ENCODE data around the gene PLA2G4C.

PLA2G4C gene

DNA sequence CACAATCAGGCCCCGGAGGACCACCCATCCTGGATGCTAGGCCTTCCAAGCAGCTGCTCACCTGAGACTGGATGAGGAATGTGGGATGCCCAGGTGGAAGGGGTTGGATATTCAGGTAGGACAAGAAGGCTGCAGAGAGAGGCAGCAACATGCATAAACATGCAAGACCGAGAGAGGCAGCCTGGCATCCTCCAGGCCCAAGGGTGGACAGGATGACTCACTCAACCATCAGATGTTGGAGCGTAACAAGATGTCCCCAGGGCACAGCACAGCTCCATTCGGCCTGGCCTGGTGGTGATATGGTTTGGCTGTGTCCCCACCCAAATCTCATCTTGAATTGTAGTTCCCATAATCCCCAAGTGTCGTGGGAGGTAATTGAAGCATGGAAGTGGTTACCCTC, 56.8 kb downstream of the PLA2G4C start:
- no peak for DNase-seq (ENCODE audit: low read depth)

GRCh38 chr19:48053076-48053475, 57.5 kb downstream of the PLA2G4C start:
- DNase-seq (ENCODE audit: low read depth) = no peak

GRCh38 chr19:48051335-48052033, 59.1 kb downstream of the PLA2G4C start:
- DNase-seq (ENCODE audit: low read depth) = no peak

DNA sequence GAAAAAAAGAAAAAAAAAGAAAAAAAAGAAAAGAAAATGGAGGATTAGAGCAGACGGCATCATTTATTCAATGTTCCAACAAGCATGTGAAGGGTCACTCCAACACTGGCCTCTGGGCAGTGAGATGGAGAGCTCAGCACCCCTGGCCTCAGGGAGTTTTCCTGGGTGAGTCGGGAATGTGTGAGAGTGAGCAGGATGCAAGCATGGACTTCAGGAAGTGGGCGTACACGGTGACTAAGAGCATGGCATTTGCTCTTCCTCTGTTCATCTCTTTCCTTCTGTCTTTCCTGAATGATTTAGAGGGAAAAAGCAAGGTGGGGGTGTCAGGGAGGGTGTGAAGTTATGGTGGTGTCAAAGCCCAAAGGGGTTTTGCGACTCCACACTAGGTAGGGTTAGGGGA, 66.1 kb downstream of the PLA2G4C start:
- DNase-seq (ENCODE audit: low read depth) = no peak

- DNase-seq (ENCODE audit: low read depth) = no peak
Measured at GRCh38 chr19:48043675-48044258, 66.8 kb downstream of the PLA2G4C start, which contains the start of gene CABP5. Gene CABP5 (minus strand): TSS chr19:48044079. CDS start chr19:48043922, 157 bp downstream.

DNA sequence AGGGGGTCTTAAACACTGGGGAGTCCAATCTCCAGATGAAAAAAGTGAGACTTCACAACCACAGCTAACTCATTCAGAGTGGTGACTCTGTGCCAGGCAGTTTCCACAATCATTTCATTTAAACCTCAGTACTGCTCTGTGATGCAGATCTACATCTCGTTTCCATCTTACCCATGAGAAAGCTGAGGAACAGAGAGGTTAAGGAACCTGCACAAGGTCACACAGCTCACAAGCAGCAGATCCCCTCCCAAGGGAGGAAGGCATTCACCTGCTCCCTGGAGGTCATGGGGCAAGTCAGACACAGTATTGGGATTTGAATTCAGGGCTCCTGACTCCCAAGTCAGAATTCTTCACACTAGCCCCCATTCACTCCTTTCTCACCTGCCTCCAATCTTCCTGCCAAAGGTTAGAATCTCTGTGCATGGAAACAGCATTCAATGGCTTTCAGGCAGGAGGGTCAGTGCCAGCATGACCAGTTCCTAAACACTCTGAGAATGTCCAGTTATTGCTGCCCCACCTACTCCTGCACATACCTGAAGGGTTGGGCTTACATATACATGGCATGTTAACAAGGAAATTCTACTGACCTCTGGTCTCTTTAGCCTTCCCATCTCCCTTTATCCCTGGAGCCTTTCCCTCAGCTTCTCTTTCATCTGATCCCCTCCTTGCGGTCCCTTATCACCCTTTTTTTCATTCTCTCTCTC, 68.6 kb downstream of the PLA2G4C start:
- DNase-seq (ENCODE audit: low read depth) = no peak

DNA sequence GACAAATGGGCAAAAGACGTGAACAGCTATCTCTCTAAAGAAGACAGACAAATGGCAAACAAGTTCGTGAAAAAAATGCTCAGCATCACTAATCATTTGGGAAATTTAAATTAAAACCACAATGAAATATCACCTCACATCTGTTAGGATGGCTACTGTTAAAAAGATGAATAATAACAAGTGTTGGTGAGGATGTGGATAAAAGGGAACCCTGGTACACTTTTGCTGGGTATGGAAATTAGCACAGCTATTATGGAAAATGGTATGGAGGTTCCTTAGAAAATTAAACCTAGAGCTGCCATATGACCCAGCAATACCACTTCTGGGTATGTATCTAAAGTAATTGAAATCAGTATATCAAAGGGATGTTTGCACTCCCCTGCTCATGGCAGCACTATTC, 73.9 kb downstream of the PLA2G4C start:
- DNase-seq (ENCODE audit: low read depth) = no peak

DNA sequence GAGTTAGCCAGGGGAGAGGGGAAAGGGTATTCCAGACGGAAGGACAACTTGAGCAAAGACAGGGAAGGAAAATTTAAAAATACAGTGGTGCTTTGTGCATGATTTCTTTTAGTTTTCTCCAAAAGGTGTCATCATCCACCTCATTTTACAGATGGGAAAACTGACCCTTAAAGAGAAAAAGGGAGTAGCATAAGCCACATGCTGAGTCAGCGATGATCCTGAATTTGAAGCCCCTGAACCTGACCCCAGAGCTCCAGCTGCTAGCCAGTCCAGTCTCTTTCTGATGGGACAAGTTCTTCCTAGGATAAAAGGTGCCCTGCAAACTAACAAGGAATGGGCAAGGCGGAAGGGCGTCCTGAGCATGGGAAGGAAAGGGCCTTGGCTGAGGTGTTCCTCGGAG, 77.0 kb downstream of the PLA2G4C start:
- no peak for DNase-seq (ENCODE audit: low read depth)

DNA sequence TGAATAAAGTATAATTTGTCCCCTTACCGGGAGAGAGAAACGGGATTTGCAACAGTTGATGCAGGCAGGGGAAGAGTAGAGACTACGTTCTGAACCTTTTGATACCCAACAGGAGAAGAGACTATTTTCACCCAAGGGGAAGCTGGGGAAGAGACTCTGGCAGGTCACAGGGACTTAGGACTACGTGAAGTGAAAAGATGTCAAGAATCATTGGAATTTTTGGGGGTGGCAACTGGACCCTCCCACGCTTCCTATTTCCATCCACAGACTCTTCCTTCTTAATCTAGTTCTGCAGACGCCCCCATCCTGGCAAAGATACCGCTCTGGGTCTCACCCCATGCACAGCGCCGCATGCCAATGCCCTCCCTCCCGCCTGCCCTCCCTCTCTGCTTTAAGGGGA, 80.5 kb downstream of the PLA2G4C start:
- DNase-seq (ENCODE audit: low read depth) = no peak

DNA sequence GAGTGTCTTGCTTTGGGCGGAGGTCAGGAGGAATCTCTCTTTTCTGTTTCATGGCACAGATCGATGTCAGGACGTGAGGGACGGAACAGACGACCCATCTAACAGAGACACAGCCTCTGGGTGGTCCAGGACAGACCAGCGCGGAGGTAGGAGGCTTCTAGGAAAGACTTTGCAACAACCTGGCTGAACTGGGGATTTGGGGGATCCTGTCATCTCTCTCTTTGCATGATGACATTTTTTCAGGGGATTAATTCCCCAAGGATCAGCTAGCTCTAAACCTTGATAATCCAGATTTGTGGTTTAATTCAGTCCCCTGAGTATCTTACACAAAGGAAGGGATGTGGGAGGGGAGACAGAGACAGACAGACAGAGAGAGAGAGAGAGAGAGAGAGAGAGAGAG, 81.2 kb downstream of the PLA2G4C start:
- no peak for DNase-seq (ENCODE audit: low read depth)

DNA sequence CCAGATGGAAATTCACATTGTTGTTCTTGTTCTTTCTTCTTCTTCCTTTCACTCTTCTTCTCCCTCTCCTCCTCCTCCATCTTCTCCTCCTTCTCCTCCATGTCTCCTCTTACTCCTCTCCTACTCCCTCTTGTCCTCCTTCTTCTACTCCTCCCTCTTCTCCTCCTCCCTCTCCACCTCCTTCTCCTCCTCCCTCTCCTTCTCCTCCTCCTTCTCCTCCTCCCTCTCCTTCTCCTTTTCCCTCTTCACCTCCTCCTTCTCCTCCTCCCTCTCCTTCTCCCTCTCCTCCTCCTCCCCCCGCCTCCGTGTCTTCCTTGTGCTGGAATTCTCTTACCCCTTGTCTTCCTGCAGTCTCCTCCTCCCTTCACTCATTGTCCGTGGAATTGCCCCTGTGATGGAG, 85.1 kb downstream of the PLA2G4C start:
- no peak for DNase-seq (ENCODE audit: low read depth)

DNA sequence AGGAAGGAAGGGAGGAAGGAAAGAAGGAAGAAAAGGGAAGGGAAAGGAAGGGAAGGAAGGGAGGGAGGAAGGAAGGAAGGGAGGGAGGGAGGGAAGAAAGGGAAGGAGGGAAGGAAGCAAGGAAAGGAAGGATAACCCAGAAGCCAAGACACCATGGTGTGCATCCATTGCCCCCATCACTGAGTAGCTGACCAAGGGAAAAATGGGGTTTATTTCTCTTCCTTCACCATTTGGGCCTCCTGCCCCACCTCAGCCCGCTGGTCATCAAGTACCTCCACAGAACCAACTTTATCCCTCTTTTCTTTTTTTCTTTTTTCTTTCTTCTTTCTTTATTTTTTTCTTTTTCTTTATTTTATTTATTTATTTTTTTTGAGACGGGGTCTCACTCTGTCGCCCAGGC, 87.1 kb downstream of the PLA2G4C start:
- DNase-seq (ENCODE audit: low read depth) = no peak

DNA sequence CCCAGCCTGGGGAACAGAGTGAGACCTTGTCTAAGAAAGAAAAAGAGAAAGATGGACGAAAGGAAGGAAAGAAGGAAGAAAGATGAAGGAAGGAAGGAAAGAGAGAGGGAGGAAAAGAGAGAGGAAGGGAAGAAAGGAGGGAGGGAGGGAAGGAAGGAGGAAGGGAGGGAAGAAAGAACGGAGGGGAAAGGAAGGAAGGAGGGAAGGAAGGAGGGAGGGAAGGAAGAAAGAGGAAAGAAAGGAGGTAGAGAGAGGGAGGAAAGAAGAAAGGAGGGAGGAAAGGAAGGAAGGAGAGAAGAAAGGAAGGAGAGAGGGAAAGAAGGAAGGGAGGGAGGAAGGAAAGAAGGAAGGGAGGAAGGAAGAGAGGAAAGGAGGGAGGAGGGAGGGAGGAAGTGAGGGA, 87.6 kb downstream of the PLA2G4C start:
- no peak for DNase-seq (ENCODE audit: low read depth)

- no peak for DNase-seq (ENCODE audit: low read depth)
Measured at GRCh38 chr19:48020686-48021085, 89.9 kb downstream of the PLA2G4C start.

DNA sequence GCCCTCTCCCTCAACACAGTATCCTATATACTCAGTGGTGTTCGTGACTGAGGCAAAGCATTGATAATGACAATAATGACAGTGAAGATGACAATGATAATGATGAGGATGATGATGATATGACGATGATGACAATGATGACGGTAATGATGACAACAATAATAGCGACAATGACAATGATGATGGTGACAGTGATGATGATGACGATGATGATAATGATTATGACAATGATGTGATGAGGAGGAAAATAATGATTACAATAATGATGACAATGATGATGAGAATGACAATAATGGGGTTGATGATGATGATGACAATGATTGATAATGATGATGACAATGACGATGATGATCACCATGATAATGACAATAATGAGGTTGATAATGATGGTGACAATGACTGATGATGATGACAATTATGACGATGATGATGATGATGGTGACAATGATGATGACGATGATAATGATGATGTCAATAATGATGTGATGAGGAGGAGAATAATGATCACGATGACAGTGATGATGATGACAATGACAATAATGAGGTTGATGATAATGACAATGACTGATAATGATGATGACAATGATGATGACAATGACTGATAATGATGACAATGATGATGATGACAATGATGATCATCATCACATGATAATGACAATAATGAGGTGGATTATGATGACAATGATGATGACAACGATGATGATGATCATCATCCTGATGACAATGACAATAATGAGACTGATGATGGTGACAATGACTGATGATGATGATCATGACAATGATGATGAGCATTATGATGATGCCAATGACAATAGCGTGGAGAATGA, 99.5 kb downstream of the PLA2G4C start:
- no peak for DNase-seq (ENCODE audit: low read depth)

GRCh38 chr19:48006762-48007161, 103.9 kb downstream of the PLA2G4C start:
- no peak for DNase-seq (ENCODE audit: low read depth)

GRCh38 chr19:48004236-48004635, 106.4 kb downstream of the PLA2G4C start:
- DNase-seq (ENCODE audit: low read depth) = no peak

DNA sequence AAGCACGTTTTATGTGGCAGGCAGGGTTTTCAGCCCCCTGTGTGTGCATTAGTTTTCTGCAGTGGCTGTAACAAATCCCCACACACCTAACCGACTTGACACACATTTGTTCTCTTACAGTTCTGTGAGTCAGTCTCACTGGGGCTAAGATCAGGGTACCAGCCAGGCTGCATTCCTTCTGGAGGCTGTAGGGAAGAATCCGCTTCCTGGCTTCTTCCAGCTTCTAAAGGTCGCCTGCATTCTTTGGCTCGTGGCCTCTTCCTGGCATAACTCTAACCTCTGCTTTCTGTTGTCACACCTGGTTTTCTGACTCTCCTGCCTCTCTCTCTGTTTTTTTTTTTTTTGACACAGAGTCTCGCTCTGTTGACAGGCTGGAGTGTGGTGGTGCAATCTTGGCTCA, 109.8 kb downstream of the PLA2G4C start:
- no peak for DNase-seq (ENCODE audit: low read depth)

DNA sequence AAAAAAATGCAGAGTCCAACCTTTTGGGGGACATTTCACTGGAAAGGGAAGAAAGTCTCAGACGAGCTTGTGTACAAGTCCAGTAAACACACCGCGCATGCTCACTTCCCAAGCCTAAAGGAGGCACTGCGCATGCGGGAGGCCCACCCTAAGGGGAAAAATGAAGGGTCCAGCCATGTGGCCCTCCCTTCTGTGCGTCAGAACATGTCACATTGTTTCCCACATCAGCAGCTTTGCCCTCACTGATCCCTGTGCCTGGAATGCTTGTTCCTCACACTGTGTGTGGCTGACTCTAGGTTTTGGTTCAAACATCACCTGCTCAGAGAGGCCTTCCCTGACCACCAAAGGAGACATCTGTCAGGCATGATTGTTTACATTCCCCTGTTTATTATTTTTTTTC, 111.8 kb downstream of the PLA2G4C start:
- no peak for DNase-seq (ENCODE audit: low read depth)

Measured in stimulated activated CD8-positive, alpha-beta memory T cell treated with anti-CD3 and anti-CD28 coated beads, Interleukin-4, amount 100 ng/mL, for 24 hours (primary cell).